HG02973 (cell line): Measurements from ENCODE around the gene KDM6A.
A peak's percentile ranks its signal among the peaks of the same experiment; 100 is the strongest.
"Not testable (repeated sequence)": the region's sequence is repeated elsewhere in the genome, so short reads cannot be mapped to it uniquely, and the experiment has no call there.

Source experiments
- ATAC-seq: cut with Tn5 transposase; IDR thresholded peaks from one replicate; pipeline ENCODE4 v1.9.1; 2021; ENCODE audit warnings: moderate library complexity; ENCODE audit not compliant: unreplicated experiment

KDM6A gene

DNA sequence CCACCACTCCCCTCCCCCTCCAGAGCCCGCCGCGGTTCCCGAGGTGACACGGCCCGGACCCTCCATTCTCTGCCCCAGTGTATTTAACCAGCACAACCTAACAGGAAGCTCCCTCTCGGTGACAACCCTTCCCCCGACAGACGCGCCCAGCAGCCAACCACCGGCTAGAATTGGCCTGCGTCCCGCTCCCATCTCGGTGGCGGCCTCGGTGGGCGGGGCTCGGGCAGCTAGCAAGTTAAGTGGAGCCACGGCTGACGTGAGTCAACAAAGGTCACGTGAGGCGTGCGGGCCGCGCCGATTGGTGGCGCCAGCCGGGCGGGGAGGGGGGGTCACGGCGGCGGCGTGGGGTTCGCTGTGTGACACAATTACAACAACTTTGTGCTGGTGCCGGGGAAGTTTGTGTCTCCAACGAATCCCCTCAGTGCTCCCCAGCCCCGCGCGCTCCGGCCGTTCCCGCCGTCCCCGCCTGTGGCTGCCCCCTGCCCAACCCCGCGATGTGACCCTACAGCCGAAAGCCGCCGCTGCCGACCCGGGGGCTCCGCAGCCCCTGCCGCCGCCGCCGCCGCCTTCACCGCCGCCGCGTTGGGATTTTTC is at the start of gene KDM6A:
TSS of gene KDM6A (plus strand) at position 368 of the 594 bp plus-strand sequence. CDS start 364 bp downstream, outside the sequence.
- ATAC-seq = peak; percentile 81

DNA sequence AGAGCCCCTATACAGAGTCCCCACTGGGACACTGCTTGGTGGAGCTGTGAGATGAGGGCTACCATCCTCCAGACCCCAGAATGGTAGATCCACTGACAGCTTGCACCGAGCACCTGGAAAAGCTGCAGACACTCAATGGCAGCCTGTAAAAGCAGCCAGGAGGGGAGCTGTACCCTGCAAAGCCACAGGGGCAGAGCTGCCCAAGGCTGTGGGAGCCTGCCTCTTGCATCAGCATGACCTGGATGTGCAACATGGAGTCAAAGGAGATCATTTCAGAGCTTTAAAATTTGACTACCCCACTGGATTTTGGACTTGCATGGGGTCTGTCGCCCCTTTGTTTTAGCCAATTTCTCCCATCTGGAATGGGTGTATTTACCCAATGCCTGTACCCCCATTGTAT is 49.8 kb upstream of the KDM6A start:
- not testable (repeated sequence) for ATAC-seq

DNA sequence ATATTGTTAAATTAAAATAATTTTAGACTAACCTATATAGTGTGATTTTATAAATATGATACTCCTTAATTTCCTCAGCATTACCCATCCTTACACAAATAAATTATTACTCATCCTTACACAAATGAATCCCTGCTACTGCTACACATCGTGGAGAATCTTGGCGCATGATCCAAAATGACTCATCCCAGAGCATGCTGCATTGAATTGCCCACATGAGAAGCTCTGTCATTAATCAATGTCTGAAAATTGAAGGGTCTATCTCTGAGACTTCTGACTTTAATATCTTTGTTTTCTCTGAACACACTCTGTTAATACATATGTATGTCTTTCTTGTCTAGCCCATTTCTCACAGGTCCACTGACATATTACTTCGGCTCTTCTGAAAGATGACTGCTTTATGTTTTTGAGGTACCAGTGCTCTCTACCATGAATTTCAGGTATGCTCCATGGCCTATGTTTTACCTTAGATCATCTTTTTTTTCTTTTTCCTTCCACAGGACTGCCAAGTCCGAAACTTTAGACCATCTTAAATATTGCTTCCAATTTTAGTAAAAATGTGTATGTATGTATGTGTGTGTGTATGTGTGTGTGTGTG is 44.9 kb upstream of the KDM6A start:
- no peak for ATAC-seq

DNA sequence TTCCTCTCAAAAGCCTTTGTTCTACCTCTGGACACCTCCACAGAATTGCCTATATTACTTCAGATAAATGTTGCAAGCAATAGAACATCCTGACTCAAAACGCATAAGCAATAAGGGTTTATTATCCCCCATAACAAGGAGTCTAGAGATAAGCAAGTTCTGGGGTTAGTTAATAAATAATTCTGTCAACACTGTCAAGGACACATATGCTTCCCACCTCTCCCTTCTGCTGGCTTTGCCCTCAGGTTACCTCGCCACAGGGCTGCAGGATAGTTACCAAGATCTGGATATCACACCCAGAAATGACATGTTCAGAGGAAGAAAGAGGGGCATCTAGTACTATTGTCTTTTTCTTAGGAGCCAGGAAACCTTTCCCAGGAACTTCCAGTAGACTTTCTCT is 43.2 kb upstream of the KDM6A start:
- no peak for ATAC-seq

DNA sequence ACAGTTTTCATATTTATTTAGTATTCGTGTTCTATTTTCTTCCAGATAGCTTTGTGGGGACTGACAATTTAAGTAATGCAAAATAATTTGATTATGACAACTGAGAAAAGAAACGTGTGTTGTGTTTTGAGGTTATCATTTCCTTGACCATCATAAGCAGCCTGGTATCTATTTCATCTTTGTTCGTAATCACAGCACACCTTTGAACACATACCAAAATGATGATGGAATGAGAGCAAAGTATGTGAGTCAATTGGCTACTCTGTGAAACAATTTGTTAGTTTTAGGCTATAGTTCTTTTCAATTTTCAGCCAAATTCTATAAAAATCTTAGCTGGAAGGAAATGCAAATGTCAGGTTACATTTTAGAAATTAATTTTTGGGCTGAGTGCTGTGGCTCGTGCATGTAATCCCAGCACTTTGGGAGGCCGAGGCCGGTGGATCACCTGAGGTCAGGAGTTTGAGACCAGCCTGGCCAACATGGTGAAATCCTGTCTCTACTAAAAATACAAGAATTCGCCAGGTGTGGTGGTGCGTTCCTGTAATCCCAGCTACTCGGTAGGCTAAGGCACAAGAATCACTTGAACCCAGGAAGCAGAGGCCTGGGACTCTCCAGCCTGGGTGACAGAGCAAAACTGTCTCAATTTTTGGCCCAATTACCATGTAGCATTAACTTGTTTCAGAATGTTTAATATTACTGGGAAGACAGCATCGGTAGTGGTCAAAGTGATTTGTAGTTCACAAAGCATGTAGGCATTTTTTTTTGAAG is 30.3 kb upstream of the KDM6A start:
- no peak for ATAC-seq

DNA sequence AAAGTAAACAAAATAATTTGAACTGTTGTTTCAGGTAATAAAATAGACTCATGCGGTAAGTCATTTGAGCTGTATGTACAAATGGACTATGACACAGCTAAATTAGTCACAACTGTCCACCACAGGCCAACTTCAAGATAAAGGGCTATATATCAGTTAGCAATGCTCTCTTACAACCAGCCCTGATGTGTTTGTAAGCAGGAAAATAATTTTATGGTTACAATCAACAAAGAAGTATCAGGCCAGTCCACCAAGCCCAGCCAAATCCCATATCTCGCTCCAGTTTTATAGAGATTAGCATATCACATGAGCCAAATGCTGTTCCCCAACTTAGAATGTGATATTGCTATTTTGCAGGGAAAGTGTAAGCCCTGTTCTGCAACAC is 29.7 kb upstream of the KDM6A start:
- ATAC-seq = no peak

DNA sequence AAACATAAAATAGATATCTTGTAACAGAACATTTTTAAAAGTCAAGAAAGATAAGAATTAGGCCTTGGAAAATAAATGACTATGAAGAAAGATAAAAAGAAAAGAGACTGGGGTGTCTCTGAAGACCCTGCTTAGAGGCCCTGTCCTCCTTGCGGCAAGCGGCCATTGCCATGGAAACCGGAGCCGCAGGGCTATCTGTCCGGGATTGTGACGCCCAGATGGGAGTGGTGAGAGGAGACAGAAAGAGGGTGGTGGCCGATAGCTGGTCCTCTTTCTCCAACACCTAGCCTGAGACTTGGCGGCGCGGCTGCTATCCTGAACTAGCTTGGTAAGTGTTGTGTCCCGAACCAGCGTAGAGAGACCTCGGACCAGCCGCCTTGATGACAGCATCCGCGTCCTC is 29.2 kb upstream of the KDM6A start, which contains the start of gene DUSP21:
TSS of gene DUSP21 (plus strand) at position 269 of the 400 bp plus-strand sequence. CDS start at position 381, 112 bp downstream.
- ATAC-seq = no peak

DNA sequence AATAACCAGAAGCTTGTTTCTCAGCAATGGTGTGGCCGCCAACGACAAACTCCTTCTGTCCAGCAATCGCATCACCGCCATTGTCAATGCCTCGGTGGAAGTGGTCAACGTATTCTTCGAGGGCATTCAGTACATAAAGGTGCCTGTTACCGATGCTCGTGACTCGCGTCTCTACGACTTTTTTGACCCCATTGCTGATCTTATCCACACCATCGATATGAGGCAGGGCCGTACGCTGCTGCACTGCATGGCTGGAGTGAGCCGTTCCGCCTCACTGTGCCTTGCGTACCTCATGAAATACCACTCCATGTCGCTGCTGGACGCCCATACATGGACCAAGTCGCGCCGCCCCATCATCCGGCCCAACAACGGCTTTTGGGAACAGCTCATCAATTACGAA is 28.8 kb upstream of the KDM6A start:
- ATAC-seq = no peak

DNA sequence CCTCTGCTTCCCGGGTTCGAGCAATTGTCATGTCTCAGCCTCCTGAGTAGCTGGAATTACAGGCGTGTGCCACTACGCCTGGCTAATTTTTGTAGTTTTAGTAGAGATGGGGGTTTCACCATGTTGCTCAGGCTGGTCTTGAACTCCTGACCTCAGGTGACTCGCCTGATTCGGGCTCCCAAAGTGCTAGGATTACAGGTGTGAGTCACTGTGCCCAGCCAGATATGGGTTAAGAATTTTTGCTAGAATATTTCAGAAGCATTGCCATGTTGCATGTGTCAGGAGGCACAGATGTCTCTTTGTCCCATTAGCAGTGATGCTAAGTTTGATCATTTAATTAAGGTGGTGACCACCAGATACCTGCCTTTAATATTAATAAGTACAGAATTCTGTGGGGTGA is 22.1 kb upstream of the KDM6A start:
- ATAC-seq = not testable (repeated sequence)

DNA sequence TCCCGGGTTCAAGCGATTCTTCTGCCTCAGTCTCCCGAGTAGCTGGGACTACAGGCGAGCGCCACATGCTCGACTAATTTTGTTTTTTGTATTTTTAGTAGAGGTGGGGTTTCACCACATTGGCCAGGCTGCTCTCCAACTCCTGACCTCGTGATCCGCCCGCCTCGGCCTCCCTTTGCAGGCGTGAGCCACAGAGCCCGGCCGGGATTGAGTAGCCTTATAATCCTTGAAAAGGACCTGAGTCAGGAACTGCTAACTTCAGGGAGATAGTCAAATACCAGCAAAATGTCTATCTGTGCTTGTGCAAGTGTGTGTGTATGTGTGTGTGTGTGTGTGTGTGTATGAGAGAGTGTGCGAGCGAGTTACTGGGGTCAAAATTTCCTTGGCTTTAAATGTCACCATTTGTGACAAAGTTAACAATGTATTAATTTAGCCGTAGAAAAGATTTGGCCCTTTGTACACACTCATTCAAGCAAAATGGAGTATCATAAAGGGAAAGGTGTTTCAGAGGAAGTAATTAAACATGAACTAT is 1.8 kb upstream of the KDM6A start:
- ATAC-seq = no peak

DNA sequence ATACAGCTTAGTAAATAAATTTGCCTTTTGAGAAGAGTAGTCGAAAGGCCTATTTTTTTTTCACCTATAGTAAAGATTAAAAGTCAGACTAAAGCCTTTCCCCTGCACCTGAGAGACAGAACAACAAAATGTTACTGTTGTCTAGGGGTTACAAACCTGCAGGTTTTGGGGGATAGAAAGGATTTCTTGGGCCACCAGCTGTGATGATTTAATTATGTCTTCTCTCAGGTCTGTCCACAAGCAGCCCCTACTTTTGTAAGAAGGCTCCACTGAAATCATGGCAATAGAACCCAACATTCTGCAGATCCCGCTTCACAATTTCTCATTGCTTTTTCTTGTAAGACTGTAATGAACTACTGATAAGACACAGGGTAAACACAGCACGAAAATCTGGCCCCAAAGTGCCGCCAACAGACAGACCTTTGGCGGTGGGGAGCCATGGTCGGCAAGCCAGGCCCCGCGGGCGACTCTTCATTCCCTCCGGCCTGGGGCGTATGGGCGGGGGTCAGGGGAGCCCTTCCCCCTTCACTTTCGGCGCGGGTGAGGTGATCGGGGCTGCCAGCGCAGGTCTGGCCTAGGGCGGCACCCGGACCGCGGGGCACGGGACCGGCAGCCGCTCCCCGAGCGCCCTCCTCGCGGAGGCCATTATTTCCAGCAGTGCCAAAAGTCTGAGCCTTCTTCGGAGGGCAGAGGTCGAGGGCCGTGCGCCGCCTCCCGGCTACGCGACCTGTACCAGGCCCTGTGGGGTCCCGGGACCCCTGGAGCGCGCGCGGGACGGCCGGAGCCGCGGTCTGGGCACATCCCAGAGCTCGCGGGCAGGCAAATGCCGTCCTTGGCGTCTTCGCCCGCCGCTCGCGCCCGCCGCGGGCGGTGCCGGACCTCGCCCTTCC is 812 bp upstream of the KDM6A start:
- ATAC-seq = peak; percentile 25

DNA sequence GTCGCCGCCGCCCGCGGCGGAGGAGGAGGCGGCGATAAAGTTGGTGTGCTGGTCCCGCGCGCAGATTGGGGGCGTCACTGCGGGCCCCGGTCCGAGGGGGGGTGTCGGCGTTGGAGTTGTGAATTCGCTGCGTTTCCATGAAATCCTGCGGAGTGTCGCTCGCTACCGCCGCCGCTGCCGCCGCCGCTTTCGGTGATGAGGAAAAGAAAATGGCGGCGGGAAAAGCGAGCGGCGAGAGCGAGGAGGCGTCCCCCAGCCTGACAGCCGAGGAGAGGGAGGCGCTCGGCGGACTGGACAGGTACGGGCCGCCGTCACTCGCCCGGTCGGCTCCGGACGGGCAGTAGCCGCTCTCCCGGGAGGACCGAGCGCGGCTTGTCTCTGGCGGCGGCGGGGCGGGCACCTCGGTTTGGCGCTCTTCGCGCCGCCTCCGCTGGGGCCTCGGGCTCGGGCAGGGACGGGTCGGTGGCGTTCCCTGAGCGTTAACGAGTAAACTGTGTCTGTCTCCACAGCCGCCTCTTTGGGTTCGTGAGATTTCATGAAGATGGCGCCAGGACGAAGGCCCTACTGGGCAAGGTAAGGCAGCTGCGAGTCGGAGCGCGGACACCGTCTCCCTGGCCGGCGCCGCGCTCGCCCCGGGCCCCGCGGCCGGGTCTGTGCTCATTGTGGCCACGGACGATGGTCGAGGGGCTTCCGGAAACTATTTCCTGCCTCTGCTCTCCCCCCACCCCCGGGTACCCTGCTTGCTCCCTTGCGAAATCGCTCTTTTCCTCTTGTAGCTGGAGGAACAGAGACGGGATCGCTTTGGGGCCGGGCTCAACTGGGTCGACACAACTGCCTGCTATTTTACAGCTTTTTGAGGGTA is 658 bp downstream of the KDM6A start:
- peak; percentile 20 for ATAC-seq

DNA sequence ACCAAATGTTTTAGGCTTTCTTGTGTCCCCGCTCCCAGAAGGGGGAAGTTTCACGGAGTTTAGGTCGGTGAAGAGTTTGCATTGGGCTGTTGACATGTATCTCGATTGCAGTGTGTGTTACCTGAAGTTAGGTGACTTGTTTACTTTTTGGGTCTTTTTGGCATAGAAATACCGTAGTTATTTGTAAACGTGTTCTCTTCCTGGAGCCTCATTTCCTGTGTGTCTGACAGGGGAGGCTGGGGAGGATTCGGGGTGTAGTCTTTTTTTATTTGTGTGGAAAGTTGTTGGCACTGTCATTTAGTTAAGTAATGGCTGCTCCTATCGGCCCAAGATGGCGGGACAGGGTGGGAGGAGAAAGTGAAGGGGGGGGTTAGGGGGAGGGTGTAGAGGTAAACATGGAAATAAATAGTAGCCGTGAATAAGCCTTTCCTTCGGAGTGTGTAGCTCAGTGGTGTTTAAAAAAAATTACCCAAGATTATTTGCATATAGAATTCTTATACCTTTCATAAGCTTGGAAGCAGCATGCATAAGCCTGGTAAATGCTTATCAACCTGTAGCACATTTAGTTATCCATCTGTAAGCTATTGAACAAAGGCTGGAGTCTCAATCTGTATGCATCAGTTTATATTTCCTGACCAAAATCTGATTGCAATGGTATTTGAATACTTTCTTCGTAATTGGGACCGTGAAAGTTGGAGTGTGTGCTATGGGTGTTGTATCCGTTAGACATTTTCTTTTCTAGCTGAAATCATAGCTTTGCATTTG is 1.6 kb downstream of the KDM6A start:
- no peak for ATAC-seq

DNA sequence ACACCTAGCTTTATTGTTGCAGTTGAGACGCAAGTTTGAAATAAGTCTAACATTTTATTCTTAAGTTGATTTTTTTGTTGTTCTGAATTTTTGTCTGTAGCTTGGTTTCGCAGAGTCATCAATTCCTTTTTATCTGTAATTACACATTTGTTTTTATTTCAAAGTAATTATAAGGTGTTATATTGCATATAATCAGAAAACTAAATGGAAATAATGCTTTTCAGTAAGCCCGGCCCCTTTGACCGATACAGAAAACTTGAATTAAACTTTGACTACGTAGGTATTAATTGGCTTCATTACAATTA is 2.1 kb downstream of the KDM6A start:
- ATAC-seq = no peak

DNA sequence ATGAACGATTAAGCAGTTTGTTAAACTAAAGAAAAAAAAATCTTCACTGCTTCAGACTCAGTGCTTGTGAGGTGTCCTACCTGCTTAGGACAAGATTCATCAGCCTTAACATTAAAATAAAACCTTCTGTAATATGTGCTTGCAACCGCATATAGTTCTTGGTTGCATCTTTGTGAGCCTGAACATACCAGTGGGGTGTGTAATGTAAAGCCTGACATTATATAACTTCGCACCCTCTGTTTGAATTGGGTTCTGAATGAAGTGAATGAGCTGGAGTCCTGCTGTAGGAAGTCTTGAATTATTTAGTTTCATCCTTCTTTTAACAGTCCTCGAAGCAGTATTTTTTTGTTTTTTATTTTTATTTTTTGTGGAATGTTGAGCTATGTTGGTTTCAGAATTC is 3.1 kb downstream of the KDM6A start:
- ATAC-seq = no peak

DNA sequence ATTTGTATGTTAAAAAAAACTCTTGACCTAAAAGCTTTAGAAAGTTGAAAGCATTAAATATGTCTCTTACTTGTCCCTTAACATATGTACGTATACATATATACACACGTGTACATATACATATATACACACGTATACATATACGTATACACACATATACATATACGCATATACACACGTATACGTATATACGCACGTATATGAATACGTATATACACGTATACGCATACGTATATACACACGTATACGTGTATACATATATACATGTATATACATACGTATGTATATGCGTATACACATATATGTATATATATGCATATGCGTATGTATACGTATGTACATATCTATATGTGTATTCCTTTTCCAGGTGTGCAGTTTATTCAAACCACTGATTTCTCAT is 3.8 kb downstream of the KDM6A start:
- ATAC-seq = no peak

DNA sequence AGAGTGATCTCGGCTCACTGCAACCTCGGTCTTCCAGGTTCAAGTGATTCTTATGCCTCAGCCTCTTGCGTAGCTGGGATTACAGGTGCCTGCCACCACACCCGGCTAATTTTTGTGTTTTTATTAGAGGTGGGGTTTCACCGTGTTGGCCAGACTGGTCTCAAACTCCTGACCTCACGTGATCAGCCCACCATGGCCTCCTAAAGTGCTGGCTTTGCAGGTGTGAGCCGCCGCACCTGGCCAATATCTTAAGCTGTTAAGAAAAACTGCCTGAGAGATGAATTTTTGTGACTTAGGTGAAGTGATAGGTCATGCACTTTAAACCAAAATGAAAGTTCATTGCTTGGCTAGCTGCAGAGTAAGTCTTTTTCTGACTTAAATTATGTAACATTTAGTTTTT is 5.8 kb downstream of the KDM6A start:
- no peak for ATAC-seq

DNA sequence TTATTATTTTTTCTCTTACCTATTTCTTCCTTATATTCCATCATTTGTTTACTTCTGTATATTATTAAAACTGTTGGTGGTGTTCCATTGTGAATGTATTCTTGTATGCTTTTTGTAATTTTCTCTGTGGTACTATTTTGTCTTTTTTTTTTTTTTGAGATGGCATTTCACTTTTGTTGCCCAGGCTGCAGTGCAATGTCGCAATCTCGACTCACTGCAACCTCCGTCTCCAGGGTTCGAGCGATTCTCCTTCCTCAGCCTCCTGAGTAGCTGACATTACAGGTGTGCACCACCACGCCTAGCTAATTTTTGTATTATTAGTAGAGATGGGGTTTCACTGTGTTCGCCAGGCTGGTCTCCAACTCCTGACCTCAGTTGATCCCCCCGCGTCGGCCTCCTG is 8.6 kb downstream of the KDM6A start:
- no peak for ATAC-seq

DNA sequence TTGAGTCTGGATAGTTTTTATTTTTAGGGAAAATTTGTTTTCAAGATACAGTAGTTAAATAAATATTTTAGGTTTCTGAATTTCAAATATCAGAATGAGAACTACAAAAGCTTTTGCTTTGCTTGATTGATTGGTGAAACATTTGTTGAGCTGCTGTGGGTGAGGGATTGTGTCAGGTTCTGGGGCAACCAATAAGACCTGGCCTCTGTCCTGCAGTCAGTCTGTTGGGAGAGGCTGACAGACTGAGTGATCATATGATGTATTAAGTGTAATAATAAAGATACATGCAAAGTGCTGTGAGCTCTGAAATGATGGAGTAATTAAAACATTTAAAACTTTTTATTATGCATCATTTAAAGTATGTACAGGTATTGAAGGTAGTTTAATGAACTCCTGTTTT is 9.6 kb downstream of the KDM6A start:
- ATAC-seq = no peak

DNA sequence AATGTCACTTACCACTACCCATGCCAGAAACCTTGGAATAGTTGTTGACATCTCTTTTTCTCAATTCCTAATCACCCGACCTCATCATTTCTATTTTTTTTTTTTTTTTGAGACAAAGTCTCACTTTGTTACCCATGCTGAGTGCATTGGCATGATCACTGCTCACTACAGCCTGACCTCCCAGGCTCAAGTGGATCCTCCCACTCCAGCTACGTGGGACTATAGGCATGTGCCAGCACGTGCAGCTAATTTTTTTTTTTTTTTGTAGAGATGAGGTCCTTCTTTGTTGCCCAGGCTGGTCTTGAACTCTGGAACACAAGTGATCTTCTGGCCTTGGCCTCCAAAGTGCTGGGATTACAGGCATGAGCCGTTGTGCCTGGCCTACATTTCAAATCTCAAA is 12.0 kb downstream of the KDM6A start:
- no peak for ATAC-seq
